ENCODE results near the gene UPP2. TPM values are rescaled to one million over a fixed set of nuclear protein-coding genes. Genes with fewer than 3 reads are reported as not detected.

The UPP2 gene
- total RNA-seq, 4 donors from 2014 or later: not detected

DNA sequence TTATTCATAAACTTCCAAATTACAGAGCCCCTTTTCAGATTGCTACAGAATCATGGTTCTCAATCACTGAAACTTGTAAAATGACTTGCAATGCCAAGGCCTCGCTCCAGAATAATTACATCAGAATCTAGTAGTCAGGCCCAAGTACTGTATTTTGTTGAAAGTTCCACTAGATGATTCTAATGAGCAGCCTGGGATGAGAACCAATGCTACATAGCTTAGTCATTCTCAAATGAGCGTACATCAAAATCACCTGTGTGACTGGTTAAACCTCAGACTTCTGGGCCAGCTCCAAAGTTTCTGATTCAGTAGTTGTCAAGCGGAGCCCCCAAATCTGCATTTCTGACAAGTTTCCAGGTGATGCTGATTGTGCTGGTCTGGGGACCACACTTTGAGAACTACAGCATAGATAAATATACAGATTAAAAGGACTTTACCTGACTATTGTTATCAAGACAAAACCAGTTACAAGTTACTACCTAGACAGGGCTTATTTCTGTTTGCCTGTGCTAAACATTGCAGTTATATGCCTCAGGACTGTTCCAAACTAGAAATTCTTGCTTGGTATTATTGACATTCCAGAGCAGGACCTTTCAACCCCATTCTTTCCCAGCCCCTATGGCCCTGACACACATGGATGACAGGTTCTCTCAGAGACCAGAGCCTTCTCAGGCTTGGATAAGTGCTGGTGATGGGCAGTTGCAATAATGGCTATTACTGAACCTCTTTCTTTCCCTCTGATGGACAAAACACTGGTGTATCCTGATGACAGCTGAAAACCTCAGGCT, 83.1 kb downstream of the UPP2 start:
- H3K4me1 ChIP-seq: no peaks in the 10 kb centered on the region
- TF ChIP-seq, protein P1, sequence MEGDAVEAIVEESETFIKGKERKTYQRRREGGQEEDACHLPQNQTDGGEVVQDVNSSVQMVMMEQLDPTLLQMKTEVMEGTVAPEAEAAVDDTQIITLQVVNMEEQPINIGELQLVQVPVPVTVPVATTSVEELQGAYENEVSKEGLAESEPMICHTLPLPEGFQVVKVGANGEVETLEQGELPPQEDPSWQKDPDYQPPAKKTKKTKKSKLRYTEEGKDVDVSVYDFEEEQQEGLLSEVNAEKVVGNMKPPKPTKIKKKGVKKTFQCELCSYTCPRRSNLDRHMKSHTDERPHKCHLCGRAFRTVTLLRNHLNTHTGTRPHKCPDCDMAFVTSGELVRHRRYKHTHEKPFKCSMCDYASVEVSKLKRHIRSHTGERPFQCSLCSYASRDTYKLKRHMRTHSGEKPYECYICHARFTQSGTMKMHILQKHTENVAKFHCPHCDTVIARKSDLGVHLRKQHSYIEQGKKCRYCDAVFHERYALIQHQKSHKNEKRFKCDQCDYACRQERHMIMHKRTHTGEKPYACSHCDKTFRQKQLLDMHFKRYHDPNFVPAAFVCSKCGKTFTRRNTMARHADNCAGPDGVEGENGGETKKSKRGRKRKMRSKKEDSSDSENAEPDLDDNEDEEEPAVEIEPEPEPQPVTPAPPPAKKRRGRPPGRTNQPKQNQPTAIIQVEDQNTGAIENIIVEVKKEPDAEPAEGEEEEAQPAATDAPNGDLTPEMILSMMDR (IDR thresholded peaks at IDR 0.05 in 4 of 5, conservative IDR thresholded peaks at IDR 0.05 in 1 of 5): no peak
- no peak for TF ChIP-seq POLR2A (IDR thresholded peaks at IDR 0.05)
- H3K36me3 ChIP-seq: no peaks in the 10 kb centered on the region
- in situ Hi-C loops (cut with MboI; ENCODE audit: low sequenced_read_pairs in 4 of 4) (loop anchor here in 1 of 4 donors (25.0 kb wide), 1 partner anchor 553 kb away; no protein-coding TSS in a partner anchor), intact Hi-C loops (cut with DNase I; ENCODE audit: low total_unique reads) (no loop called here)
- no peaks in the 10 kb centered on the region for H3K27me3 ChIP-seq
- ATAC-seq (no peak), DNase-seq (no peak)
- H3K27ac ChIP-seq: no peak overlapping the region
- no peak overlapping the region for H3K4me3 ChIP-seq
- H3K9me3 ChIP-seq: no peaks in the 10 kb centered on the region

Other genes with a start within 250 kb of the UPP2 start
- 10 to 100 TPM; 10.8 to 18.4 (median 12.2) TPM for gene ACVR1, start 225.5 kb upstream of the UPP2 start, total RNA-seq

Measured in gastrocnemius medialis (tissue), 4 donors.